PC-3 (cell line): Measurements from ENCODE around the gene LAMA3. TPM values are rescaled to one million over a fixed set of nuclear protein-coding genes. Genes with fewer than 3 reads are reported as not detected.

Experiments
- ATAC-seq: fragments of 200-7000 bp; cut with Tn5 transposase; 2 replicates; pipeline ENCODE4 v1.9.1; 2020; ENCODE audit warnings: mild to moderate bottlenecking, moderate library complexity
- BruUV-seq: library from RNA; stranded (reverse); fragments of 400-500 nt; replicated peaks from 2 replicates; lab custom pipeline; 2021; lab: Mats Ljungman, UMichigan
- CTCF ChIA-PET: fragments of 300-600 bp; sonication (Branson Sonifier 250); formaldehyde crosslinking; loops from one replicate; lab custom pipeline; 2022; ENCODE audit warnings: antibody characterized with exemption; lab: Charles Lee
- POLR2A ChIA-PET: fragments of 300-600 bp; sonication (Branson Sonifier 250); formaldehyde crosslinking; loops from one replicate; lab custom pipeline; 2022; ENCODE audit warnings: antibody characterized with exemption; ENCODE audit not compliant: unreplicated experiment; lab: Charles Lee
- DNase-seq: peaks from one replicate; pipeline ENCODE4 v3.0.0-alpha.2; 2015
- H2AFZ ChIP-seq: fragments of 300-600 bp; sonication (generic); 2 replicates; pipeline ENCODE4 v1.6.0; 2016; ENCODE audit warnings: antibody characterized with exemption, low read length
- H3F3A ChIP-seq: fragments of 300-600 bp; sonication (generic); one replicate; pipeline ENCODE4 v1.6.0; 2017; ENCODE audit warnings: antibody characterized with exemption, low read length, control low read depth, mild to moderate bottlenecking; ENCODE audit not compliant: unreplicated experiment
- H3K27ac ChIP-seq: fragments of 300-600 bp; sonication (generic); 2 replicates; pipeline ENCODE4 v1.5.1; 2016; ENCODE audit warnings: mild to moderate bottlenecking, low read length
- H3K27me3 ChIP-seq: fragments of 300-600 bp; sonication (generic); 2 replicates; pipeline ENCODE4 v1.6.1; 2016; ENCODE audit warnings: low read length, mixed read lengths
- H3K36me3 ChIP-seq: fragments of 300-600 bp; sonication (generic); 2 replicates; pipeline ENCODE4 v1.6.1; 2016; ENCODE audit warnings: low read depth, mixed run types, low read length, mixed read lengths
- H3K4me1 ChIP-seq: fragments of 300-600 bp; sonication (generic); 2 replicates; pipeline ENCODE4 v1.5.1; 2016; ENCODE audit warnings: low read length; ENCODE audit not compliant: insufficient read depth
- H3K4me2 ChIP-seq: fragments of 300-600 bp; sonication (generic); 2 replicates; pipeline ENCODE4 v1.6.0; 2016; ENCODE audit warnings: low read length
- H3K4me3 ChIP-seq: fragments of 300-600 bp; sonication (generic); 2 replicates; pipeline ENCODE4 v1.5.1; 2016; ENCODE audit warnings: mild to moderate bottlenecking, low read length, mixed read lengths
- H3K79me2 ChIP-seq: fragments of 300-600 bp; sonication (generic); 2 replicates; pipeline ENCODE4 v1.6.1; 2017; ENCODE audit warnings: low read length, mixed read lengths
- H3K9ac ChIP-seq: fragments of 300-600 bp; sonication (generic); 2 replicates; pipeline ENCODE4 v1.6.0; 2016; ENCODE audit warnings: mild to moderate bottlenecking, low read length
- H3K9me2 ChIP-seq: fragments of 300-600 bp; sonication (generic); replicated peaks from 2 replicates; pipeline ENCODE4 v1.6.1; 2016; ENCODE audit warnings: mixed run types, low read length, mixed read lengths
- H3K9me3 ChIP-seq: fragments of 300-600 bp; sonication (generic); 2 replicates; pipeline ENCODE4 v1.6.1; 2016; ENCODE audit warnings: low read length, mixed read lengths
- H4K20me1 ChIP-seq: fragments of 300-600 bp; sonication (generic); 2 replicates; pipeline ENCODE4 v1.6.1; 2016; ENCODE audit warnings: low read length, mixed read lengths
- EZH2 ChIP-seq: fragments of 300-600 bp; sonication (generic); IDR thresholded peaks from one replicate; pipeline ENCODE4 v1.6.1; 2017; ENCODE audit warnings: antibody characterized with exemption, mild to moderate bottlenecking, low read length; ENCODE audit not compliant: unreplicated experiment
- EZH2phosphoT487 ChIP-seq: fragments of 300-600 bp; sonication (generic); IDR thresholded peaks from 2 replicates; pipeline ENCODE4 v1.6.1; 2018; ENCODE audit warnings: mild to moderate bottlenecking, antibody characterized with exemption, low read length, borderline replicate concordance
- intact Hi-C: fragments of 100-400 bp; cut with micrococcal nuclease; formaldehyde crosslinking; loops from 2 replicates; pipeline ENCODE4 v1.9.0; 2023
- total RNA-seq: library from RNA; depleted of rRNA; stranded (reverse); fragments of >200 nt; gene quantifications from 2 replicates; pipeline ENCODE4 v1.2.3, GENCODE V29; 2014
- TF ChIP-seq, protein P1 (sequence below): fragments of 300-600 bp; sonication (generic); conservative IDR thresholded peaks from 2 replicates; pipeline ENCODE4 v1.5.1; 2017; ENCODE audit warnings: antibody characterized with exemption, low read depth, mild to moderate bottlenecking, low read length

The LAMA3 gene
- total RNA-seq, 1 experiment from 2014 or later = 224 TPM

DNA sequence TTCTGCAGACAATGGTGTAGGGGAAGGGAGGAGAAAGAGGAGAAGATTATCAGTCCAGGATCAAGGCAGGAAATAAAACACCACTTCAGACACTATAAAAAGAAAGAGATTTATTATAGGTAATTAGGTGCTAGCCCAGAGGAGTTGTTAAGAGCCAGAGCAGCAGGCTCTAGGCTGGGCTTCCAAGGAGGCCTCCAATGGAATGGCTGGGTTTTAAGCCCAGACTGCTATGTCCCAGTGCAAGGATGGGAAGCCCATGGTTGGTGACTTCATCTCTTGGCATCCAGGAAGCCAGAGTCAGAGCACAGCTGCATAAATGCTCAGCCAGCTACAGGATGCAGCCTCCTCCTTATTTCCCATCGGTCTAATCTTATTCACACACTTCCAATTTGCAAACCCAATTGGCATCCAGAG lies 95.6 kb downstream of the LAMA3 start:
- POLR2A ChIA-PET = no interaction called here
- intact Hi-C loops = no loop called here
- H3K9me2 ChIP-seq = no peaks in the 10 kb centered on the region
- H3K36me3 ChIP-seq = peaks cover 45% of the 10 kb centered on the region
- no peaks in the 10 kb centered on the region for H3K79me2 ChIP-seq
- TF ChIP-seq EZH2 (no peak), EZH2phosphoT487 (no peak)
- TF ChIP-seq, protein P1, sequence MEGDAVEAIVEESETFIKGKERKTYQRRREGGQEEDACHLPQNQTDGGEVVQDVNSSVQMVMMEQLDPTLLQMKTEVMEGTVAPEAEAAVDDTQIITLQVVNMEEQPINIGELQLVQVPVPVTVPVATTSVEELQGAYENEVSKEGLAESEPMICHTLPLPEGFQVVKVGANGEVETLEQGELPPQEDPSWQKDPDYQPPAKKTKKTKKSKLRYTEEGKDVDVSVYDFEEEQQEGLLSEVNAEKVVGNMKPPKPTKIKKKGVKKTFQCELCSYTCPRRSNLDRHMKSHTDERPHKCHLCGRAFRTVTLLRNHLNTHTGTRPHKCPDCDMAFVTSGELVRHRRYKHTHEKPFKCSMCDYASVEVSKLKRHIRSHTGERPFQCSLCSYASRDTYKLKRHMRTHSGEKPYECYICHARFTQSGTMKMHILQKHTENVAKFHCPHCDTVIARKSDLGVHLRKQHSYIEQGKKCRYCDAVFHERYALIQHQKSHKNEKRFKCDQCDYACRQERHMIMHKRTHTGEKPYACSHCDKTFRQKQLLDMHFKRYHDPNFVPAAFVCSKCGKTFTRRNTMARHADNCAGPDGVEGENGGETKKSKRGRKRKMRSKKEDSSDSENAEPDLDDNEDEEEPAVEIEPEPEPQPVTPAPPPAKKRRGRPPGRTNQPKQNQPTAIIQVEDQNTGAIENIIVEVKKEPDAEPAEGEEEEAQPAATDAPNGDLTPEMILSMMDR = no peak
- DNase-seq (no peak), ATAC-seq (no peak; the same call in 1 of the 2 replicates)
- H3K27ac ChIP-seq = no peak overlapping the region
- no peaks in the 10 kb centered on the region for H3F3A ChIP-seq
- no peak overlapping the region for H3K4me3 ChIP-seq
- H2AFZ ChIP-seq = no peak overlapping the region
- H3K9me3 ChIP-seq = no peaks in the 10 kb centered on the region
- CTCF ChIA-PET = no interaction called here
- no peak overlapping the region for H3K4me2 ChIP-seq
- H3K4me1 ChIP-seq = no peaks in the 10 kb centered on the region
- no peaks in the 10 kb centered on the region for H3K27me3 ChIP-seq
- H4K20me1 ChIP-seq = no peaks in the 10 kb centered on the region
- BruUV-seq = no TSS peak
- H3K9ac ChIP-seq = no peak overlapping the region

DNA sequence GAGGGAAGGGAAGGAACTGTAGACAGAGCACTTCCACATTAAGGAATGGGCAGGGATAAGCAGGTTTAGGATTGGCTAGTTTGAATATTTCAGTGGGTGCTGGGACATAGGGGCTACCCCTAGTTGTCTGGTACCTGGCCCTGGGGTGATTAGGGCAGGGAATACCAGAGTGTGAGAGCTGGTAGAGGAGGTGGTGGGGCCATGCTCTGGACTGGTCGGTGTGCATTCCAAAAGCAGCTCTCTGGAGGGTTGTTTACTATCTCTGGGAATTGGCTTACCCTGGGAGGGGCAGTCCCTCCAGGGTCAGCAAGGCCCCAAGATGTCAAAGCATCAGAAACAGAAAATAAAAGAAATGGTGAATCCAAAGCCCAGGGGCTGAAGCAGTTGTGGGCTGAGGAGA lies 103.8 kb downstream of the LAMA3 start:
- ATAC-seq (no peak), DNase-seq (no peak)
- H2AFZ ChIP-seq = no peak overlapping the region
- no peaks in the 10 kb centered on the region for H4K20me1 ChIP-seq
- H3F3A ChIP-seq = no peaks in the 10 kb centered on the region
- no peaks in the 10 kb centered on the region for H3K27me3 ChIP-seq
- ChIA-PET CTCF (no interaction called here), POLR2A (no interaction called here)
- intact Hi-C loops = no loop called here
- H3K9me2 ChIP-seq = no peaks in the 10 kb centered on the region
- H3K9me3 ChIP-seq = no peaks in the 10 kb centered on the region
- H3K4me2 ChIP-seq = no peak overlapping the region
- H3K36me3 ChIP-seq = peaks cover 43% of the 10 kb centered on the region
- H3K9ac ChIP-seq = no peak overlapping the region
- TF ChIP-seq EZH2phosphoT487 = no peak
- TF ChIP-seq, protein P1 = no peak
- H3K4me3 ChIP-seq = no peak overlapping the region
- no peak overlapping the region for H3K27ac ChIP-seq
- no TSS peak for BruUV-seq
- no peaks in the 10 kb centered on the region for H3K4me1 ChIP-seq
- no peaks in the 10 kb centered on the region for H3K79me2 ChIP-seq

DNA sequence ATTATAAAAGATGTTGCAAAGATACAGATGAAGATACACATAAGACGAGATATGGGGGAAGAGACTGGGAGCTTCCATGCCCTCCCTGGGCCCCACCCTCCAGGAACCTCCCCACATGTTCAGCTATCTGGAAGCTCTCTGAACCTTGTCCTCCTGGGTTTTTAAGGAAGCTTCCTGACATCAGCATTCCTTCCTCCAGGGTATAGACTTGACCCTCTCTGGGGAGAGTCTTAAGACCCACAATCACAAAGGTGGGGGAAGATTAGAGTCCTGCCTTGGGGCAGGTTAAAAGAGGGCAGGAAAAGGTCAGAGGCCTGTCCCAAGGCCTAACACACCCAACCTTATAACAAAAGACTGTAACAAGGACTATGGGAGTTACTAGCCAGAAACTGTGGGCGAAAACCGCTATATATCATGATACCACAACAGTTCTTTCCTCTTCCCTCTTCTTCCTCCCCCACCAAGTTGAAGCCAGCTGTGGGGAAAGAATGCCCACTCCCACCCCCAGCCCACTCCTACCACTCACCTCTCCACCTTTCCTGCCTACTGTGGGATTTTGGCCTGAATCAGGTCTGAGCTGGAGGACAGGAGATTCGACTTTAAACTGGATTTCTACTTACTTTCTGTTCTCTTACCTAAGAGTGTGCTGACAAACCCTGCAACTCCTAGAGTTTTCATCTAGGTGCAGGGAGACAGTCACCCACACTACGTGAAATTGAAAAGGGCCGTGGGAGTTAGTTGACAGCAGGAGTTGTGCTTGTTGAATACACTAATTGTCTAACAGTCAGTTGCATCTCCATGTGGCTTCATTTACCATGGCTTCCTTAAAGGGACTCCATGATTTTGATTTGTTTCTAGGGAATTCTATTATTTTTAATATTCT lies 105.0 kb downstream of the LAMA3 start:
- ATAC-seq (no peak), DNase-seq (no peak)
- H3K9me2 ChIP-seq = no peaks in the 10 kb centered on the region
- TF ChIP-seq, protein P1 = no peak
- TF ChIP-seq EZH2phosphoT487 = no peak
- no peak for TF ChIP-seq EZH2
- H4K20me1 ChIP-seq = no peaks in the 10 kb centered on the region
- H3K4me1 ChIP-seq = no peaks in the 10 kb centered on the region
- H3K27ac ChIP-seq = no peak overlapping the region
- no peak overlapping the region for H3K4me2 ChIP-seq
- no peak overlapping the region for H2AFZ ChIP-seq
- peaks cover 37% of the 10 kb centered on the region for H3K36me3 ChIP-seq
- intact Hi-C loops = no loop called here
- H3K79me2 ChIP-seq = no peaks in the 10 kb centered on the region
- ChIA-PET POLR2A (no interaction called here), CTCF (no interaction called here)
- no peaks in the 10 kb centered on the region for H3F3A ChIP-seq
- no peak overlapping the region for H3K4me3 ChIP-seq
- no peak overlapping the region for H3K9ac ChIP-seq
- BruUV-seq = no TSS peak
- H3K9me3 ChIP-seq = no peaks in the 10 kb centered on the region
- no peaks in the 10 kb centered on the region for H3K27me3 ChIP-seq
